Measurements from ENCODE around the gene PDLIM5.

DNA sequence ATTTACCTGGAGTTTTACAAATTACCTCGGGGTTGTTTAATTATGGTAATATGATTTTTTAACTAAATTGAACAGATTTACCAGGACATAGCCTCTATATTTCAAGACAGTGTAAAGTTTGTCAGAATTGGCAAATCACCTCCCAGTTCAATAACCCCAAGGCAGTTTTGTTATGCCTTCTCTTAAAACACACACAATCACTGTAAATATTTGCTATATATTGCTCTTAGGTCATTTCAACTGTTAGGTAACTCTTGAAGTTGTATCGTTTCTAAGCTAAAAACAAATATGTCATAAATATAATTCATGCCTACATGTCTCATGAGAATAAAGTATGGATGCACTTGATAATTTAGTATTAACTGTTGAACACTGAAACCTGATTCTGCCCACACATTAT lies 24.1 kb downstream of the PDLIM5 start:
- TF ChIP-seq, protein P1, sequence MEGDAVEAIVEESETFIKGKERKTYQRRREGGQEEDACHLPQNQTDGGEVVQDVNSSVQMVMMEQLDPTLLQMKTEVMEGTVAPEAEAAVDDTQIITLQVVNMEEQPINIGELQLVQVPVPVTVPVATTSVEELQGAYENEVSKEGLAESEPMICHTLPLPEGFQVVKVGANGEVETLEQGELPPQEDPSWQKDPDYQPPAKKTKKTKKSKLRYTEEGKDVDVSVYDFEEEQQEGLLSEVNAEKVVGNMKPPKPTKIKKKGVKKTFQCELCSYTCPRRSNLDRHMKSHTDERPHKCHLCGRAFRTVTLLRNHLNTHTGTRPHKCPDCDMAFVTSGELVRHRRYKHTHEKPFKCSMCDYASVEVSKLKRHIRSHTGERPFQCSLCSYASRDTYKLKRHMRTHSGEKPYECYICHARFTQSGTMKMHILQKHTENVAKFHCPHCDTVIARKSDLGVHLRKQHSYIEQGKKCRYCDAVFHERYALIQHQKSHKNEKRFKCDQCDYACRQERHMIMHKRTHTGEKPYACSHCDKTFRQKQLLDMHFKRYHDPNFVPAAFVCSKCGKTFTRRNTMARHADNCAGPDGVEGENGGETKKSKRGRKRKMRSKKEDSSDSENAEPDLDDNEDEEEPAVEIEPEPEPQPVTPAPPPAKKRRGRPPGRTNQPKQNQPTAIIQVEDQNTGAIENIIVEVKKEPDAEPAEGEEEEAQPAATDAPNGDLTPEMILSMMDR (IDR thresholded peaks at IDR 0.05): no peak
- no peak for TF ChIP-seq EP300 (IDR thresholded peaks at IDR 0.05)
